ENCODE measurements around the gene RIC8B. TPM values are rescaled to one million over a fixed set of nuclear protein-coding genes. Genes with fewer than 3 reads are reported as not detected.
"Not testable (repeated sequence)": the region's sequence is repeated elsewhere in the genome, so short reads cannot be mapped to it uniquely, and the experiment has no call there.

The RIC8B gene
- total RNA-seq, 1 donor from 2014 or later: 5.8 TPM

DNA sequence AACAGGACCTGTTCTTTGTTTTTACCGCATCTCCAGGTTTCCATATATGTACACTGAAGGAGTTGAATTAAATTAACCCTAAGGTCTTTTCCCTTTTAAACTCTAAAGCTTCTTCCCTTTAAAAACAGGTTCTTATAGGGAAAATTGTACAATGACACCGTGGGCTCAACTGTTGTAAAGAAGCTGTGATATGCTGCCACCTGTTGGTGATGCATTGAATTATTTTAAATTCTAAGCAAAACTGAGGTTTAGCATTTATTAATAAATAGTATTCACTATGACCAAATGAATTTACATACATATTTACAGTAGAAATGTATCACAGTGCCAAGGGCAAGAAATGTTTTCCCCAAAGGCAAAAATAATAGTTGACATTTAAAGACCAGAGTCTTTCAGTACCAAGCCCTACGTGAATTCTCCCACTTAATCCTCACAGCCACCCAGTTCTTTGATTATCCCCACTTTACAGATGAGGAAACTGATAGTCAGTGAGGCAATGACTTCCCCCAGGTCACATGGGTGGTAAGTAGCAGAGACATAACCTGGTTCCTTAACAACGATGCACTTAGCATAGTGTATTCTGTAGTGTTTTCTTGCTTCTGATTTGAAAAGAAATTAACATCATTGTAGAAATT, 145.5 kb downstream of the RIC8B start:
- no peak for DNase-seq
- Mint-ChIP-seq H3K36me3 (ENCODE audit: low read depth) (no peaks in the 10 kb centered on the region), H3K27ac (no peak overlapping the region), H3K9me3 (peaks cover 17% of the 10 kb centered on the region), H3K4me3 (no peak overlapping the region), H3K4me1 (no peaks in the 10 kb centered on the region), H3K27me3 (peaks cover 66% of the 10 kb centered on the region)
- ChIA-PET CTCF (interaction anchor here (0.7 to 2.9 kb wide), 10 partner anchors 10 to 1652 kb away, joined by 3 to 23 read pairs (median 4); partner anchors contain the start of gene POLR3B), POLR2A (interaction anchor here (0.7 to 0.9 kb wide), 2 partner anchors 10 to 563 kb away, joined by 3 read pairs; partner anchors contain the start of gene POLR3B)
- intact Hi-C loops (cut with micrococcal nuclease): loop anchor here (1.0 to 10.0 kb wide), 7 partner anchors 67 to 693 kb away; partner anchors contain the start of genes MTERF2, POLR3B and RFX4
- peak; percentile 31 for ATAC-seq (ENCODE audit: low read depth)
- TF ChIP-seq, protein P1, sequence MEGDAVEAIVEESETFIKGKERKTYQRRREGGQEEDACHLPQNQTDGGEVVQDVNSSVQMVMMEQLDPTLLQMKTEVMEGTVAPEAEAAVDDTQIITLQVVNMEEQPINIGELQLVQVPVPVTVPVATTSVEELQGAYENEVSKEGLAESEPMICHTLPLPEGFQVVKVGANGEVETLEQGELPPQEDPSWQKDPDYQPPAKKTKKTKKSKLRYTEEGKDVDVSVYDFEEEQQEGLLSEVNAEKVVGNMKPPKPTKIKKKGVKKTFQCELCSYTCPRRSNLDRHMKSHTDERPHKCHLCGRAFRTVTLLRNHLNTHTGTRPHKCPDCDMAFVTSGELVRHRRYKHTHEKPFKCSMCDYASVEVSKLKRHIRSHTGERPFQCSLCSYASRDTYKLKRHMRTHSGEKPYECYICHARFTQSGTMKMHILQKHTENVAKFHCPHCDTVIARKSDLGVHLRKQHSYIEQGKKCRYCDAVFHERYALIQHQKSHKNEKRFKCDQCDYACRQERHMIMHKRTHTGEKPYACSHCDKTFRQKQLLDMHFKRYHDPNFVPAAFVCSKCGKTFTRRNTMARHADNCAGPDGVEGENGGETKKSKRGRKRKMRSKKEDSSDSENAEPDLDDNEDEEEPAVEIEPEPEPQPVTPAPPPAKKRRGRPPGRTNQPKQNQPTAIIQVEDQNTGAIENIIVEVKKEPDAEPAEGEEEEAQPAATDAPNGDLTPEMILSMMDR (IDR thresholded peaks at IDR 0.05): peak; percentile 58

DNA sequence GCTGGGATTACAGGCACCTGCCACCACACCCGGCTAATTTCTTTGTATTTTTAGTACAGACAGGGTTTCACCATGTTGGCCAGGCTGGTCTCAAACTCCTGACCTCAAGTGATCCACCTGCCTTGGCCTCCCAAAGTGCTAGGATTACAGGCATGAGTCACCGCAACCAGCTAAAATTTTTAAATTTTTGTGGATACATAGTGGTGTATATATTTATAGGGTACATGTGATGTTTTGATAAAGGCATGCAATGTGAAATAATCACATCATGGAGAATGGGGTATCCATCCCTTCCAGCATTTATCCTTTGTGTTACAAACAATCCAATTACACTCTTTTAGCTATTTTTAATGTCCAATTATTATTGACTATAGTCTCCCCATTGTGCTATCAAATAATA, 147.5 kb downstream of the RIC8B start:
- ATAC-seq (ENCODE audit: low read depth); H3K4me1 Mint-ChIP-seq; H3K27ac Mint-ChIP-seq; H3K36me3 Mint-ChIP-seq (ENCODE audit: low read depth); DNase-seq; POLR2A ChIA-PET; H3K4me3 Mint-ChIP-seq: not testable (repeated sequence)
- Mint-ChIP-seq H3K27me3 (peaks cover 61% of the 10 kb centered on the region), H3K9me3 (peaks cover 17% of the 10 kb centered on the region)
- intact Hi-C loops (cut with micrococcal nuclease): loop anchor here (2.0 kb wide), 1 partner anchor 695 kb away; no protein-coding TSS in a partner anchor
- CTCF ChIA-PET: interaction anchor here (1.4 kb wide), 1 partner anchor 535 kb away, joined by 5 read pairs; no protein-coding TSS in a partner anchor

DNA sequence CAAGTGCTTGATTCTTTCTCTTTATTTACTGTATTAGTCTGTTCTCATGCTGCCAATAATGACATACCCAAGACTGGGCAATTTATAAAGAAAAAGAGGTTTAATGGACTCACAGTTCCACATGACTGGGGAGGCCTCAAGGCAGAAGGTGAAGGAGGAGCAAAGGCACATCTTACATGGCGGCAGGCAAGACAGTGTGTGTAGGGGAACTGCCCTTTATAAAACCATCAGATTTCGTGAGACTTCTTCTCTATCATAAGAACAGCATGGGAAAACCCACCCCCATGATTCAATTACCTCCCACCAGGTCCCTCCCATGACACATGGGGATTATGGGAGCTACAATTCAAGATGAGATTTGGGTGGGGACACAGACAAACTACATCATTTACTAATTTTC, 149.1 kb downstream of the RIC8B start:
- Mint-ChIP-seq H3K27me3 (peaks cover 60% of the 10 kb centered on the region), H3K9me3 (peaks cover 17% of the 10 kb centered on the region)
- POLR2A ChIA-PET; ATAC-seq (ENCODE audit: low read depth); CTCF ChIA-PET; H3K4me1 Mint-ChIP-seq; H3K36me3 Mint-ChIP-seq (ENCODE audit: low read depth); DNase-seq; intact Hi-C loops (cut with micrococcal nuclease); H3K4me3 Mint-ChIP-seq; H3K27ac Mint-ChIP-seq: not testable (repeated sequence)

DNA sequence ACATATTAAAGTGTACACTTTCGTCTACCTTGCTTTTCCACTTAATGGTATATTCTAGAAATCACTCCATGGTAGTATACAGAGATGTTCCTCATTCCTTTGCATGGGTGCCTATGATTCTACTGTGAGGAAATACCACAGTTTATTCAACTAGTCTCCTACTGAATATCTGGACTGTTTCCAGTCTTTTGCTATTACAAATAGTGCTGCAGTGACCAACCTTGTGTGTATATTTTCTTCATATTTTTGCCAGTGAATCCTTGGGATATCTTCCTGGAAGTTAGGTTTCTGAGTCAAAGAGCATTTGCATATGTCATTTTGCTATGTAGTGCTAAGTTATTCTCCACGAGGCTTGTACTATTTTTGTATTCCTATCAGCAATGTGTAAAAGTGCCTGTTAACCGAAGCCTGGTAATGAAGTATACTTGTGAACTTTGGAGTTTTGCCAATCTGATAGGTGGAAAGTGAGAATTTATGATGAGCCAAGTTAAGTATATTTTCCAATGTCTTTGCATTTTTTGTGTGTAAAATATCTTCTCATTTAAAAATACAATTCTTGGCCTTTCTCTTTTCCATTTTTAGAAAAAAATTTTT, 149.9 kb downstream of the RIC8B start:
- DNase-seq: no peak
- TF ChIP-seq, protein P1 (IDR thresholded peaks at IDR 0.05): no peak
- Mint-ChIP-seq H3K27ac (no peak overlapping the region), H3K27me3 (peaks cover 63% of the 10 kb centered on the region), H3K9me3 (peaks cover 17% of the 10 kb centered on the region), H3K4me1 (no peaks in the 10 kb centered on the region), H3K4me3 (no peak overlapping the region), H3K36me3 (ENCODE audit: low read depth) (no peaks in the 10 kb centered on the region)
- ChIA-PET POLR2A (no interaction called here), CTCF (no interaction called here)
- ATAC-seq (ENCODE audit: low read depth): no peak
- intact Hi-C loops (cut with micrococcal nuclease): no loop called here

DNA sequence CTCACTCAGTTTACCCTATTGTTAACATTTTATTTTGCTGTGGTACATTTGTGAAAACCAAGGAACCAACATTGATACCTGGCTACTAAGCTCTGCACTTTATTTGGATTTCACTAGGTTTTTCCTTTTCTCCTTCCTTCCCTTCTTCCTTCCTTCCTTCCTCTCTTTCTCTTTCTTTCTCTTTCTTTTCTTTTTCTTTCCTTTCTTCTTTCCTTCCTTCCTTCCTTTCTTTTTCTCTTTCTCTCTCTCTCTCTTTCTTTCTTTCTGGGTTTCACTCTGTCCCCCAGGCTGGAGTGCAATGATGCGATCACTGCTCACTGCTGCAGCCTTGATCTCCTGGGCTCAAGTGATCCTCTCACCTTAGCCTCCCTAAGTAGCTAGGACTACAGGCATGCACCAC, 152.2 kb downstream of the RIC8B start:
- Mint-ChIP-seq H3K27ac (no peak overlapping the region), H3K4me1 (no peaks in the 10 kb centered on the region), H3K4me3 (no peak overlapping the region), H3K27me3 (peaks cover 65% of the 10 kb centered on the region), H3K9me3 (peaks cover 17% of the 10 kb centered on the region), H3K36me3 (ENCODE audit: low read depth) (no peaks in the 10 kb centered on the region)
- ChIA-PET POLR2A (no interaction called here), CTCF (no interaction called here)
- intact Hi-C loops (cut with micrococcal nuclease): no loop called here
- ATAC-seq (ENCODE audit: low read depth) (no peak), DNase-seq (no peak)
- TF ChIP-seq, protein P1 (IDR thresholded peaks at IDR 0.05): no peak

DNA sequence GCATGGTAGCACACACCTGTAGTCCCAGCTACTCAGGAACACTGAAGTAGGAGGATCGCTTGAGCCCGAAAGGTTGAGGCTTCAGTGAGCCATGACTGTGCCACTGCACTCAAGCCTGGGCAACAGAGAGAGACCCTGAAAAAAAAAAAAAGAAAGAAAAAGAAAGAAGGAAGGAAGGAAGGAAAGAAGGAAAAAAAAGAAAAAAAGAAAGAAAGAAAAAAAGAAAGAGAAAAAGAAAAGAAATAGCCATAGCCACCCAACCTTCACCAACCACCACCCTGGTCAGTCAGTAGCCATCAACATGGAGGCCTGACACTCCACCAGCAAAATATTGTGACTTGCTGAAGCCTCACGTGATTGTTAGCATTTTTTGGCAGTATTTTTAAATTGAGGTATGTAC, 159.8 kb downstream of the RIC8B start:
- Mint-ChIP-seq H3K27me3 (peaks cover 65% of the 10 kb centered on the region), H3K27ac (no peak overlapping the region), H3K4me3 (no peak overlapping the region), H3K4me1 (no peaks in the 10 kb centered on the region), H3K9me3 (peaks cover 3% of the 10 kb centered on the region), H3K36me3 (ENCODE audit: low read depth) (no peaks in the 10 kb centered on the region)
- intact Hi-C loops (cut with micrococcal nuclease): no loop called here
- TF ChIP-seq, protein P1 (IDR thresholded peaks at IDR 0.05): no peak
- DNase-seq: no peak
- CTCF ChIA-PET: no interaction called here
- POLR2A ChIA-PET: no interaction called here
- ATAC-seq (ENCODE audit: low read depth): no peak
